Gastrocnemius medialis (tissue), 4 donors: Measurements from ENCODE around the gene FKBP1A.

Experiments used
- CTCF ChIP-seq, 5 experiments: fragments of 450-650 bp in 3 of 5; fragments of 200-600 bp in 2 of 5; sonication (generic) in 2 of 5; IDR thresholded peaks in 4 of 5; conservative IDR thresholded peaks in 1 of 5; 1 replicate in 4 of 5; 2 replicates in 1 of 5; pipeline ENCODE4 v1.5.1; 2016 to 2019; ENCODE audit warnings: antibody characterized with exemption in 5 of 5, mild to moderate bottlenecking in 3 of 5, moderate library complexity in 3 of 5
- POLR2A ChIP-seq, 2 donors: fragments of 450-650 bp; IDR thresholded peaks; one replicate each; pipeline ENCODE4 v1.6.1; 2017; ENCODE audit warnings: antibody characterized with exemption in 2 of 2, mild to moderate bottlenecking in 2 of 2, moderate library complexity in 2 of 2

GRCh38 chr20:1422753-1423152, 29.9 kb upstream of the FKBP1A start:
- TF ChIP-seq CTCF (IDR thresholded peaks at IDR 0.05 in 4 of 5, conservative IDR thresholded peaks at IDR 0.05 in 1 of 5) (no peak), POLR2A (IDR thresholded peaks at IDR 0.05) (no peak)
